Smooth muscle cell (in vitro differentiated cells): ENCODE measurements around the gene KNSTRN. TPM values are rescaled to one million over a fixed set of nuclear protein-coding genes. Genes with fewer than 3 reads are reported as not detected.

ENCODE experiments used
- DNase-seq: peaks from one replicate; lab custom pipeline; 2025; ENCODE audit not compliant: unreplicated experiment; lab: John Stamatoyannopoulos, UW
- H2AFZ ChIP-seq: fragments of 200-600 bp; sonication (generic); 2 replicates; pipeline ENCODE4 v1.6.0; 2016; ENCODE audit warnings: antibody characterized with exemption, low read depth, mild to moderate bottlenecking
- H3F3A ChIP-seq: fragments of 200-600 bp; sonication (generic); 2 replicates; pipeline ENCODE4 v1.6.0; 2017; ENCODE audit warnings: antibody characterized with exemption, low read depth
- H3K27ac ChIP-seq: fragments of 200-600 bp; sonication (generic); 2 replicates; pipeline ENCODE4 v1.5.1; 2016; ENCODE audit warnings: low read depth, mild to moderate bottlenecking
- H3K27me3 ChIP-seq: fragments of 200-600 bp; sonication (generic); 2 replicates; pipeline ENCODE4 v1.6.1; 2016; ENCODE audit warnings: low read depth, mild to moderate bottlenecking
- H3K36me3 ChIP-seq: fragments of 200-600 bp; sonication (generic); 2 replicates; pipeline ENCODE4 v1.5.1; 2016; ENCODE audit warnings: low read depth
- H3K4me1 ChIP-seq: fragments of 200-600 bp; sonication (generic); 2 replicates; pipeline ENCODE4 v1.5.1; 2016; ENCODE audit warnings: low read depth
- H3K4me2 ChIP-seq: fragments of 200-600 bp; sonication (generic); 2 replicates; pipeline ENCODE4 v1.6.0; 2016; ENCODE audit warnings: mild to moderate bottlenecking
- H3K4me3 ChIP-seq: fragments of 200-600 bp; sonication (generic); 2 replicates; pipeline ENCODE4 v1.5.1; 2016; ENCODE audit warnings: mild to moderate bottlenecking
- H3K79me2 ChIP-seq: fragments of 200-600 bp; sonication (generic); 2 replicates; pipeline ENCODE4 v1.6.0; 2016; ENCODE audit warnings: low read depth, mild to moderate bottlenecking
- H3K9ac ChIP-seq: fragments of 200-600 bp; sonication (generic); 2 replicates; pipeline ENCODE4 v1.6.0; 2016; ENCODE audit warnings: low read depth
- H3K9me3 ChIP-seq: fragments of 200-600 bp; sonication (generic); replicated peaks from 2 replicates; pipeline ENCODE4 v1.5.1; 2016; ENCODE audit warnings: low read depth
- H4K20me1 ChIP-seq: fragments of 200-600 bp; sonication (generic); 2 replicates; pipeline ENCODE4 v1.6.0; 2016; ENCODE audit warnings: low read depth
- WGBS: methylation state at CpG from one replicate; pipeline ENCODE4 v1.1.7; 2016; ENCODE audit warnings: low lambda C conversion rate; 5-methylcytosine and 5-hydroxymethylcytosine counted together
- polyA plus RNA-seq: library from polyadenylated mRNA; unstranded; fragments of >200 nt; fragmentation: Nextera tagmentation; extraction: Ambion mirVana; gene quantifications from 2 replicates; pipeline ENCODE4 v1.2.1, GENCODE V29; 2016
- total RNA-seq: library from RNA; depleted of rRNA; stranded (reverse); fragments of >200 nt; gene quantifications from 2 replicates; pipeline ENCODE4 v1.2.3, GENCODE V29; 2014
- TF ChIP-seq, protein P1 (sequence below): fragments of 200-600 bp; sonication (generic); IDR thresholded peaks from 2 replicates; pipeline ENCODE4 v1.5.1; 2017; ENCODE audit warnings: borderline replicate concordance, mild to moderate bottlenecking, antibody characterized with exemption; ENCODE audit not compliant: insufficient read depth, poor library complexity, severe bottlenecking

The KNSTRN gene
- total and polyA plus RNA-seq, 2 experiments from 2014 or later = 17.3 to 27.0 TPM

GRCh38 chr15:40381818-40382529 lies 547 bp upstream of the KNSTRN start:
- Histone ChIP-seq H3K9ac (no peak overlapping the region), H3K4me1 (peaks cover 5% of the 10 kb centered on the region), H3K9me3 (no peaks in the 10 kb centered on the region), H2AFZ (peak overlapping the region; percentile 94), H3K27ac (no peak overlapping the region), H3K36me3 (peaks cover 3% of the 10 kb centered on the region), H3F3A (no peaks in the 10 kb centered on the region), H4K20me1 (no peaks in the 10 kb centered on the region), H3K4me3 (no peak overlapping the region), H3K79me2 (peaks cover 22% of the 10 kb centered on the region), H3K27me3 (no peaks in the 10 kb centered on the region), H3K4me2 (peak overlapping the region; percentile 84)
- WGBS = 91% methylated on average over 11 of the region's 11 CpGs
- TF ChIP-seq, protein P1, sequence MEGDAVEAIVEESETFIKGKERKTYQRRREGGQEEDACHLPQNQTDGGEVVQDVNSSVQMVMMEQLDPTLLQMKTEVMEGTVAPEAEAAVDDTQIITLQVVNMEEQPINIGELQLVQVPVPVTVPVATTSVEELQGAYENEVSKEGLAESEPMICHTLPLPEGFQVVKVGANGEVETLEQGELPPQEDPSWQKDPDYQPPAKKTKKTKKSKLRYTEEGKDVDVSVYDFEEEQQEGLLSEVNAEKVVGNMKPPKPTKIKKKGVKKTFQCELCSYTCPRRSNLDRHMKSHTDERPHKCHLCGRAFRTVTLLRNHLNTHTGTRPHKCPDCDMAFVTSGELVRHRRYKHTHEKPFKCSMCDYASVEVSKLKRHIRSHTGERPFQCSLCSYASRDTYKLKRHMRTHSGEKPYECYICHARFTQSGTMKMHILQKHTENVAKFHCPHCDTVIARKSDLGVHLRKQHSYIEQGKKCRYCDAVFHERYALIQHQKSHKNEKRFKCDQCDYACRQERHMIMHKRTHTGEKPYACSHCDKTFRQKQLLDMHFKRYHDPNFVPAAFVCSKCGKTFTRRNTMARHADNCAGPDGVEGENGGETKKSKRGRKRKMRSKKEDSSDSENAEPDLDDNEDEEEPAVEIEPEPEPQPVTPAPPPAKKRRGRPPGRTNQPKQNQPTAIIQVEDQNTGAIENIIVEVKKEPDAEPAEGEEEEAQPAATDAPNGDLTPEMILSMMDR = no peak
- no peak for DNase-seq

GRCh38 chr15:40386480-40386879 lies 4.0 kb downstream of the KNSTRN start:
- Histone ChIP-seq H3K4me3 (no peak overlapping the region), H3K79me2 (peaks cover 22% of the 10 kb centered on the region), H3K36me3 (peaks cover 9% of the 10 kb centered on the region)

DNA sequence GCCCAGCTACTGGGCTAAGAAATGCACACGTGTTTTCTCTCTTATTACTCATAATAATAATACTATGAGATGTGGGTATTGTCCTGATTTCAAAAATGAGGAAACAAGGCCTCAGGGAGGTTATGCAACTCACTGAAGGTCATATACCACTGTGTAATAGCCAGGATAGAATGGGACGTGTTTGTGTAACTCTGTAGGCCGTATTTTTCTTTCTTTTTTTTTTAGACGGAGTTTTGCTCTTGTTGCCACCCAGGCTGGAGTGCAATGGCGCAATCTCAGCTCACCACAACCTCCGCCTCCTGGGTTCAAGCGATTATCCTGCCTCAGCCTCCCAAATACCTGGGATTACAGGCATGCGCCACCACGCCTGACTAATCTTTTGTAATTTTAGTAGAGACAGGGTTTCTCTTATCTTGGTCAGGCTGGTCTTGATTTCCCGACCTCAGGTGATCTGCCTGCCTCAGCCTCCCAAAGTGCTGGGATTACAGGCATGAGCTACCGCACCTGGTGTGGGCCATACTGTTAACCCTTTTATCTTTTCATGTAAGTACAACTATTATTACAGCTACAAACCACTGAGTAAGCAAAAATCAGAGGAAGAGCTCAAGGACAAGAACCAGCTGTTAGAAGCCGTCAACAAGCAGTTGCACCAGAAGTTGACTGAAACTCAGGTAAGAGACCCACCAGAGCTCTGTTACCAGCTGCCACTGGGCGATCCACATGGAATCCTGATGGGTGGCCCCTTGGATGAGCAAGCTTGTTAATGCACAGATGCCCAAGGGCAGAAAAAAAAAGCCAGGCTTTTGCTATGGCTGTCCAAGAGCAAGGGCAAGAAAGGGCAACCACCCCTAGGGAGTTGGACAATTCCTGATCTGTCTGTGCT lies 6.7 kb downstream of the KNSTRN start:
- peaks cover 10% of the 10 kb centered on the region for H3K79me2 ChIP-seq
- no peak overlapping the region for H3K4me3 ChIP-seq
- peaks cover 9% of the 10 kb centered on the region for H3K36me3 ChIP-seq
- no peak overlapping the region for H2AFZ ChIP-seq
- no peak overlapping the region for H3K9ac ChIP-seq
- WGBS = 88% methylated on average over 13 of the region's 13 CpGs
- H3K4me1 ChIP-seq = no peaks in the 10 kb centered on the region
- H3K27ac ChIP-seq = no peak overlapping the region
- TF ChIP-seq, protein P1 = no peak
- no peaks in the 10 kb centered on the region for H3K9me3 ChIP-seq
- no peaks in the 10 kb centered on the region for H3F3A ChIP-seq
- no peaks in the 10 kb centered on the region for H3K27me3 ChIP-seq
- no peaks in the 10 kb centered on the region for H4K20me1 ChIP-seq
- H3K4me2 ChIP-seq = no peak overlapping the region
- DNase-seq = no peak

More at GRCh38 chr15:40386480-40386879, 4.0 kb downstream of the KNSTRN start:
- Histone ChIP-seq H3K27me3 (no peaks in the 10 kb centered on the region), H3K9me3 (no peaks in the 10 kb centered on the region), H4K20me1 (no peaks in the 10 kb centered on the region), H3K27ac (no peak overlapping the region), H2AFZ (no peak overlapping the region), H3K4me1 (peaks cover 5% of the 10 kb centered on the region), H3F3A (no peaks in the 10 kb centered on the region), H3K9ac (no peak overlapping the region), H3K4me2 (no peak overlapping the region)
- WGBS = 99% methylated on average over 3 of the region's 3 CpGs
- TF ChIP-seq, protein P1 = no peak
- DNase-seq = no peak
